ENCODE data around the gene BAHD1. TPM values are rescaled to one million over a fixed set of nuclear protein-coding genes. Genes with fewer than 3 reads are reported as not detected.

Gene BAHD1
- total and polyA plus RNA-seq, 2 donors (not counting 1 experiment from before 2014, with no cell fraction given) = 3.3 to 5.6 TPM

DNA sequence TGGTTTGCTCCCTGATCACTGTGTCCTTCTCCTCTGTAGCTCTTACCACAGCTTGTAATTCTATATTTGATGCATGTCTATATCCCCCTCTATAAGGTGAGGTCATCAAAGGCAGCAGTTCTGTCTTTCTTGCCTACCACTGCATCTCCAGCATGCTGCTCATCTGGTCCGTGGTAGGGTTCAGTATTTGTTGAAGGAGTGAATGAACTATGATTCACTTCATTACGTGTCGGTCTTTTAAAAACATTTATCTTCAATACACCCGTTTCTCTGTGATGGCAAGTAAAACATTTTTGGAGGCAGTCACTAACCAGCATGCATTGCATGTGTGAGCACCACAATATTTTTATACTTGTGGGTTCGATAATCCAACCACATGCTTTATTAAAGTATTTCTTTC is 57.7 kb downstream of the BAHD1 start:
- DNase-seq (ENCODE audit: low read depth in 2 of 2) = peak; percentile 45 to 80
- no peak overlapping the region for H3K4me3 ChIP-seq (replicated peaks in 1 of 4; ENCODE audit: control extremely low read depth in 1 of 4, insufficient read depth in 1 of 4, low read depth in 3 of 4, low read length in 4 of 4)
- H2AFZ ChIP-seq (ENCODE audit: low read length) = no peak overlapping the region
- TF ChIP-seq, protein P1, sequence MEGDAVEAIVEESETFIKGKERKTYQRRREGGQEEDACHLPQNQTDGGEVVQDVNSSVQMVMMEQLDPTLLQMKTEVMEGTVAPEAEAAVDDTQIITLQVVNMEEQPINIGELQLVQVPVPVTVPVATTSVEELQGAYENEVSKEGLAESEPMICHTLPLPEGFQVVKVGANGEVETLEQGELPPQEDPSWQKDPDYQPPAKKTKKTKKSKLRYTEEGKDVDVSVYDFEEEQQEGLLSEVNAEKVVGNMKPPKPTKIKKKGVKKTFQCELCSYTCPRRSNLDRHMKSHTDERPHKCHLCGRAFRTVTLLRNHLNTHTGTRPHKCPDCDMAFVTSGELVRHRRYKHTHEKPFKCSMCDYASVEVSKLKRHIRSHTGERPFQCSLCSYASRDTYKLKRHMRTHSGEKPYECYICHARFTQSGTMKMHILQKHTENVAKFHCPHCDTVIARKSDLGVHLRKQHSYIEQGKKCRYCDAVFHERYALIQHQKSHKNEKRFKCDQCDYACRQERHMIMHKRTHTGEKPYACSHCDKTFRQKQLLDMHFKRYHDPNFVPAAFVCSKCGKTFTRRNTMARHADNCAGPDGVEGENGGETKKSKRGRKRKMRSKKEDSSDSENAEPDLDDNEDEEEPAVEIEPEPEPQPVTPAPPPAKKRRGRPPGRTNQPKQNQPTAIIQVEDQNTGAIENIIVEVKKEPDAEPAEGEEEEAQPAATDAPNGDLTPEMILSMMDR (conservative IDR thresholded peaks at IDR 0.05 in 1 of 2, IDR thresholded peaks at IDR 0.05 in 1 of 2; ENCODE audit: low read depth in 1 of 2, low read length in 2 of 2) = no peak
- TF ChIP-seq EZH2 (IDR thresholded peaks at IDR 0.05; ENCODE audit: low read length, missing control alignments) = no peak
- no peaks in the 10 kb centered on the region for H3K79me2 ChIP-seq (ENCODE audit: control insufficient read depth, insufficient read depth, low read length)
- H3K27me3 ChIP-seq (ENCODE audit: control insufficient read depth, insufficient read depth, low read length) = peaks cover 17% of the 10 kb centered on the region
- peaks cover 2% of the 10 kb centered on the region for H3K4me1 ChIP-seq (ENCODE audit: control insufficient read depth, extremely low read depth, insufficient read depth, low read length)
- no peaks in the 10 kb centered on the region for H4K20me1 ChIP-seq (ENCODE audit: control insufficient read depth, extremely low read depth, insufficient read depth, low read length)
- H3K27ac ChIP-seq (ENCODE audit: insufficient read depth, low read length) = no peak overlapping the region
- no peaks in the 10 kb centered on the region for H3K36me3 ChIP-seq (ENCODE audit: control insufficient read depth, insufficient read depth, low read length)
- H3K9ac ChIP-seq (ENCODE audit: insufficient read depth, low read length) = no peak overlapping the region
- no peak overlapping the region for H3K4me2 ChIP-seq (ENCODE audit: extremely low read depth, insufficient read depth, low read length)
- no peaks in the 10 kb centered on the region for H3K9me3 ChIP-seq (ENCODE audit: control insufficient read depth, insufficient read depth, low read depth, low read length)

DNA sequence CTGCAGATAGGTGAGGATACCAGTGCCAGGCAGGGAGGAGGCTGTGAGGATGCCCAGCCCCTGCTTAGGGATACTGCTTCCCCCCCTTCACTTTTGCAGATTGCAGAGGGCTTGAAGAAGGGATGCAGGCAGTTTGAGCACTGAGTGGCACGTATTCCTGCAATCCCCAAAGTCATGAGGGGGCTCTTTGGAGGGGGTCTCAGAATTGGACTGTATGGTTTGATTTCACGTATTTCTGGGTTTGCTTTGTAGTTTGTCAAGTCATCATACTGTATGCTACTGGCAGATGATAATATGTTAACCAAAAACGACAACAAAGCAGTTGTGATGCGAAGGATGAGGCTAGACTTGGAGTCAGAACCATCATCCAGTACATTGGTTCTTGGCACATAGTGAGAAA is 58.1 kb downstream of the BAHD1 start:
- peak in 1 of 2 donors; percentile 11 for DNase-seq (ENCODE audit: low read depth in 2 of 2)
- Histone ChIP-seq H3K9me3 (ENCODE audit: control insufficient read depth, insufficient read depth, low read depth, low read length) (no peaks in the 10 kb centered on the region), H4K20me1 (ENCODE audit: control insufficient read depth, extremely low read depth, insufficient read depth, low read length) (no peaks in the 10 kb centered on the region), H3K4me3 (replicated peaks in 1 of 4; ENCODE audit: control extremely low read depth in 1 of 4, insufficient read depth in 1 of 4, low read depth in 3 of 4, low read length in 4 of 4) (no peak overlapping the region), H2AFZ (ENCODE audit: low read length) (no peak overlapping the region), H3K27me3 (ENCODE audit: control insufficient read depth, insufficient read depth, low read length) (peaks cover 14% of the 10 kb centered on the region), H3K4me1 (ENCODE audit: control insufficient read depth, extremely low read depth, insufficient read depth, low read length) (peaks cover 2% of the 10 kb centered on the region), H3K9ac (ENCODE audit: insufficient read depth, low read length) (no peak overlapping the region), H3K4me2 (ENCODE audit: extremely low read depth, insufficient read depth, low read length) (peak overlapping the region; percentile 25), H3K79me2 (ENCODE audit: control insufficient read depth, insufficient read depth, low read length) (no peaks in the 10 kb centered on the region), H3K36me3 (ENCODE audit: control insufficient read depth, insufficient read depth, low read length) (no peaks in the 10 kb centered on the region), H3K27ac (ENCODE audit: insufficient read depth, low read length) (no peak overlapping the region)
- TF ChIP-seq, protein P1 (conservative IDR thresholded peaks at IDR 0.05 in 1 of 2, IDR thresholded peaks at IDR 0.05 in 1 of 2; ENCODE audit: low read depth in 1 of 2, low read length in 2 of 2) = no peak
- TF ChIP-seq EZH2 (IDR thresholded peaks at IDR 0.05; ENCODE audit: low read length, missing control alignments) = no peak

DNA sequence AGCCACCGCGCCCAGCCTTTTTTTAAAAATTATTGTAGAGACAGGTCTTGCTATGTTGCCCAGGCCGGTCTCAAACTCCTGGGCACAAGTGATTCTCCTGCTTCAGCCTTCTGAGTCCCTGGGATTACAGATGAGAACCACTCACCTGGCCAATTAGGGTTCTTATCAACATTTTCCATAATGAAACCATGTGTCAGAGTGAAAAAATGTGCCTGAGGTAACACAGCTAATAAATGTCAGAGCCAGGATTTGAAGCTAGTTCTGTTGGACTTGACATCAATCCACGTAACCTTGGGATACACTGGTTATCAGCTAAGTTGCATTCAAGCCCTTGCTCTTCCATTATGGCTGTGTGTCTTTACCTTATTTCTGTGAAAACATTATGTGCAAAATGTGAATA is 59.2 kb downstream of the BAHD1 start:
- Histone ChIP-seq H3K79me2 (ENCODE audit: control insufficient read depth, insufficient read depth, low read length) (no peaks in the 10 kb centered on the region), H3K27ac (ENCODE audit: insufficient read depth, low read length) (no peak overlapping the region), H3K4me1 (ENCODE audit: control insufficient read depth, extremely low read depth, insufficient read depth, low read length) (peaks cover 2% of the 10 kb centered on the region), H4K20me1 (ENCODE audit: control insufficient read depth, extremely low read depth, insufficient read depth, low read length) (no peaks in the 10 kb centered on the region), H3K4me3 (replicated peaks in 1 of 4; ENCODE audit: control extremely low read depth in 1 of 4, insufficient read depth in 1 of 4, low read depth in 3 of 4, low read length in 4 of 4) (no peak overlapping the region), H3K36me3 (ENCODE audit: control insufficient read depth, insufficient read depth, low read length) (no peaks in the 10 kb centered on the region), H3K9ac (ENCODE audit: insufficient read depth, low read length) (no peak overlapping the region), H3K27me3 (ENCODE audit: control insufficient read depth, insufficient read depth, low read length) (peaks cover 8% of the 10 kb centered on the region), H2AFZ (ENCODE audit: low read length) (no peak overlapping the region), H3K9me3 (ENCODE audit: control insufficient read depth, insufficient read depth, low read depth, low read length) (no peaks in the 10 kb centered on the region), H3K4me2 (ENCODE audit: extremely low read depth, insufficient read depth, low read length) (no peak overlapping the region)
- DNase-seq (ENCODE audit: low read depth in 2 of 2) = no peak
- TF ChIP-seq, protein P1 (conservative IDR thresholded peaks at IDR 0.05 in 1 of 2, IDR thresholded peaks at IDR 0.05 in 1 of 2; ENCODE audit: low read depth in 1 of 2, low read length in 2 of 2) = no peak
- TF ChIP-seq EZH2 (IDR thresholded peaks at IDR 0.05; ENCODE audit: low read length, missing control alignments) = no peak

All from fibroblast of lung (primary cell).